ENCODE measurements around the gene KRTAP19-1. TPM values are rescaled to one million over a fixed set of nuclear protein-coding genes. Genes with fewer than 3 reads are reported as not detected.

The KRTAP19-1 gene
- total and polyA plus RNA-seq, 2 of the 8 experiments (the other 6 are each of a cell fraction or from before 2014, with no cell fraction given), result not detected

GRCh38 chr21:30468900-30469714 is 11.1 kb downstream of the KRTAP19-1 start:
- Histone ChIP-seq H2AK5ac (ENCODE audit: low read depth, low read length) (no peak overlapping the region), H3K4me2 (ENCODE audit: insufficient read depth in 1 of 2, low read depth in 2 of 2, low read length in 2 of 2) (no peak overlapping the region), H3K36me3 (ENCODE audit: control insufficient read depth in 2 of 4, insufficient read depth in 4 of 4, low read length in 3 of 4) (no peaks in the 10 kb centered on the region), H2BK20ac (ENCODE audit: low read length) (no peak overlapping the region), H4K5ac (ENCODE audit: insufficient read length, low read depth, low read length) (no peak overlapping the region), H3K56ac (replicated peaks; ENCODE audit: insufficient read length, low read depth, low read length) (no peak overlapping the region), H2AFZ (ENCODE audit: low read length) (no peak overlapping the region), H3K9me3 (ENCODE audit: insufficient read depth in 2 of 2, low read depth in 1 of 2, low read length in 1 of 2) (no peaks in the 10 kb centered on the region), H2BK12ac (ENCODE audit: low read depth, low read length) (no peak overlapping the region), H3K79me1 (ENCODE audit: low read depth, low read length) (no peaks in the 10 kb centered on the region), H3K27me3 (replicated peaks in 1 of 4; ENCODE audit: control insufficient read depth in 3 of 4, extremely low read depth in 1 of 4, insufficient read depth in 3 of 4, low read length in 3 of 4) (no peaks in the 10 kb centered on the region), H2BK5ac (ENCODE audit: low read depth, low read length) (no peak overlapping the region), H4K8ac (ENCODE audit: extremely low read depth, insufficient read depth, low read length) (no peak overlapping the region), H3K4me1 (replicated peaks in 1 of 4; ENCODE audit: control insufficient read depth in 3 of 4, insufficient read depth in 4 of 4, low read length in 3 of 4) (no peaks in the 10 kb centered on the region), H4K91ac (replicated peaks; ENCODE audit: insufficient read length, low read length) (no peak overlapping the region), H3K4me3 (ENCODE audit: extremely low read depth in 1 of 4, insufficient read depth in 2 of 4, low read depth in 3 of 4, low read length in 4 of 4) (no peak overlapping the region), H3K18ac (ENCODE audit: extremely low read depth, low read length) (no peak overlapping the region), H2BK15ac (ENCODE audit: low read length) (no peak overlapping the region), H2BK120ac (replicated peaks; ENCODE audit: low read depth, low read length) (no peak overlapping the region), H3K79me2 (ENCODE audit: control insufficient read depth in 1 of 2, insufficient read depth in 2 of 2, low read length in 2 of 2) (no peaks in the 10 kb centered on the region), H3K23me2 (ENCODE audit: low read depth, low read length) (no peaks in the 10 kb centered on the region), H3K23ac (ENCODE audit: insufficient read length) (no peak overlapping the region), H3K27ac (ENCODE audit: low read depth, low read length) (no peak overlapping the region), H4K20me1 (replicated peaks in 1 of 2; ENCODE audit: control insufficient read depth in 1 of 2, insufficient read depth in 2 of 2, low read length in 2 of 2) (no peaks in the 10 kb centered on the region), H3K9ac (replicated peaks in 1 of 4; ENCODE audit: extremely low read depth in 1 of 4, low read depth in 3 of 4, low read length in 3 of 4) (no peak overlapping the region), H3K4ac (replicated peaks; ENCODE audit: insufficient read length, low read depth, low read length) (no peak overlapping the region), H3K14ac (ENCODE audit: insufficient read length) (no peak overlapping the region)
- WGBS, 2 experiments (ENCODE audit: extremely low coverage in 1 of 2, insufficient coverage in 1 of 2, insufficient read length in 1 of 2, insufficient replicate concordance in 2 of 2, low coverage in 1 of 2, low lambda C conversion rate in 2 of 2, missing lambda C conversion rate in 1 of 2), result 86% methylated on average over 6 of the region's 6 CpGs; no CpG with 5 or more reads in 1 of the 2 experiments
- POLR2A ChIA-PET (ENCODE audit: partially characterized antibody), result no interaction called here
- no peak for TF ChIP-seq NANOG (IDR thresholded peaks at IDR 0.05; ENCODE audit: insufficient read depth, low read depth, low read length, poor library complexity, severe bottlenecking)
- TF ChIP-seq GTF2F1 (IDR thresholded peaks at IDR 0.05; ENCODE audit: borderline replicate concordance, low read depth, low read length), result no peak
- TF ChIP-seq RNF2 (IDR thresholded peaks at IDR 0.05; ENCODE audit: borderline replicate concordance, low read depth, low read length, missing control alignments, poor library complexity, severe bottlenecking), result no peak
- DNase-seq (ENCODE audit: low read depth in 1 of 2, low spot score in 2 of 2) (no peak), FAIRE-seq (no peak)
- CTCF ChIA-PET (ENCODE audit: partially characterized antibody), result interaction anchor here (0.7 to 1.3 kb wide), 3 partner anchors 28 to 128 kb away, joined by 3 to 4 read pairs (median 3); no protein-coding TSS in a partner anchor
